Measurements from ENCODE around the gene USP24.

The USP24 gene

DNA sequence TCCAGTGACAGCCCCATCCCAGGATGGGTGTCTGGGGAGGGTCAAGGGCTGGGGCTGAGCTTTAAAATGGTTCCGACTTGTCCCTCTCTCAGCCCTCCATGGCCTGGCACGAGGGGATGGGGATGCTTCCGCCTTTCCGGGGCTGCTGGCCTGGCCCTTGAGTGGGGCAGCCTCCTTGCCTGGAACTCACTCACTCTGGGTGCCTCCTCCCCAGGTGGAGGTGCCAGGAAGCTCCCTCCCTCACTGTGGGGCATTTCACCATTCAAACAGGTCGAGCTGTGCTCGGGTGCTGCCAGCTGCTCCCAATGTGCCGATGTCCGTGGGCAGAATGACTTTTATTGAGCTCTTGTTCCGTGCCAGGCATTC lies 151.6 kb downstream of the USP24 start:
- H3K4me3 ChIP-seq (ENCODE audit: low read depth, low read length) = no peak overlapping the region
- no peak for DNase-seq (ENCODE audit: low read depth)
- TF ChIP-seq, protein P1, sequence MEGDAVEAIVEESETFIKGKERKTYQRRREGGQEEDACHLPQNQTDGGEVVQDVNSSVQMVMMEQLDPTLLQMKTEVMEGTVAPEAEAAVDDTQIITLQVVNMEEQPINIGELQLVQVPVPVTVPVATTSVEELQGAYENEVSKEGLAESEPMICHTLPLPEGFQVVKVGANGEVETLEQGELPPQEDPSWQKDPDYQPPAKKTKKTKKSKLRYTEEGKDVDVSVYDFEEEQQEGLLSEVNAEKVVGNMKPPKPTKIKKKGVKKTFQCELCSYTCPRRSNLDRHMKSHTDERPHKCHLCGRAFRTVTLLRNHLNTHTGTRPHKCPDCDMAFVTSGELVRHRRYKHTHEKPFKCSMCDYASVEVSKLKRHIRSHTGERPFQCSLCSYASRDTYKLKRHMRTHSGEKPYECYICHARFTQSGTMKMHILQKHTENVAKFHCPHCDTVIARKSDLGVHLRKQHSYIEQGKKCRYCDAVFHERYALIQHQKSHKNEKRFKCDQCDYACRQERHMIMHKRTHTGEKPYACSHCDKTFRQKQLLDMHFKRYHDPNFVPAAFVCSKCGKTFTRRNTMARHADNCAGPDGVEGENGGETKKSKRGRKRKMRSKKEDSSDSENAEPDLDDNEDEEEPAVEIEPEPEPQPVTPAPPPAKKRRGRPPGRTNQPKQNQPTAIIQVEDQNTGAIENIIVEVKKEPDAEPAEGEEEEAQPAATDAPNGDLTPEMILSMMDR (IDR thresholded peaks at IDR 0.05; ENCODE audit: low read depth, low read length, missing control alignments) = no peak

DNA sequence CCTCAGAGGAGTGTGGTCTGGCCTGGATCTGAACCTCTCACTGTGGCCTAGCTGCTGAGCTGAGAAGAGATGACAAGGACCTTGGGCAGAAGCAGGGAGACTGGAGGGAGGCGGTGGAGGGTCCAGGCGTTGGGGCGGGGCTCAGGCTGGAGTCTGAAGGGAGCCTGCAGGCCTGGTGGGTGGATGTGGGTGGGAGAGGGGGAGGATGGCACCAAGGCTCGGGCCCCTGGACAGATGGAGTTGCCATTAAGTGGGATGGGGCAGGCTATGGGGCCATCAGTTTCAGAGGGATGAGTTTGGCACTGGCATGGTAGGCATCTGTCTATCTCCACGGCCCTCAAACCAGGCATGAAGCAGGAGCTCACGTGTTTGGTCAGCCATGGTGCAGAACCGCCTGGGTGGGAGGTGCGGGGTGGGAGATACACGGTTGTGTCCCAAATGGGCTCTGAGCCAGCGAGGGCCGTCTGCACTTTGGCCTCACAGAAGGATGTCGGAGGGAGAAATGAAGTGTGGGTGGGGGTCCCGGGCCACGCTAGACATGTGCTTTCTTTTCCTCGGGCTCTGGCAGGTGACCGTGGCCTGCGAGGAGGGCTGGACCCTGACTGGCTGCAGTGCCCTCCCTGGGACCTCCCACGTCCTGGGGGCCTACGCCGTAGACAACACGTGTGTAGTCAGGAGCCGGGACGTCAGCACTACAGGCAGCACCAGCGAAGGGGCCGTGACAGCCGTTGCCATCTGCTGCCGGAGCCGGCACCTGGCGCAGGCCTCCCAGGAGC lies 152.2 kb downstream of the USP24 start:
- TF ChIP-seq, protein P1 (IDR thresholded peaks at IDR 0.05; ENCODE audit: low read depth, low read length, missing control alignments) = no peak
- H3K4me3 ChIP-seq (ENCODE audit: low read depth, low read length) = no peak overlapping the region
- no peak for DNase-seq (ENCODE audit: low read depth)

DNA sequence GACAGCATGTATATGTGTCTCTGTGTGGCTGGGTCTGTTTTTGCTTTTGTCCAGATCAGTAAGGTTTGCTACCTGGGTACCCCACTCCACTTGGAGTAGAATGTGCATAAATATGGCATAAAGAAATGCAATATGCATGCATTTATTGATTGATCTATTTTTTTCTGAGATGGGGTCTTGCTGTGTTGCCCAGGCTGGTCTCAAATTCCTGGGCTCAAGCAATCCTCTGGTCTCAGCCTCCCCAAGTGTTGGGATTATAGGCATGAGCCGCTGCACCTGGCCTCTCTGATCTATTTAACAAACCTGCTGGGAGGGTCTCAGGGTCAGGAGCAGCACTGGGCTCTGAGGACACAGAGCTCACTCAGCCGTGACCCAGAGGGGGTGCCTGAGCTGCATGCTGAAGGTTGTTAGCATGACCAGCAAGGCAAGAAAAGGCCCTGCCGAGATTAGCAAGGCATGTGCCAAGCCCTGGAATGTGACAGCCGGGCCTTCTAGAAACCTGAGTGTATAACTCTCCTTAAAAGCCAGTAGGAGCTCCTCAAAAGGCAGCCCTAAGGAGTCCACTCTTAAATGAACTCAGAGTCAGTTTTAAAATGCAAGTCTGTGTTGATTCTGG lies 153.3 kb downstream of the USP24 start:
- H3K4me3 ChIP-seq (ENCODE audit: low read depth, low read length) = no peak overlapping the region
- TF ChIP-seq, protein P1 (IDR thresholded peaks at IDR 0.05; ENCODE audit: low read depth, low read length, missing control alignments) = no peak
- no peak for DNase-seq (ENCODE audit: low read depth)

DNA sequence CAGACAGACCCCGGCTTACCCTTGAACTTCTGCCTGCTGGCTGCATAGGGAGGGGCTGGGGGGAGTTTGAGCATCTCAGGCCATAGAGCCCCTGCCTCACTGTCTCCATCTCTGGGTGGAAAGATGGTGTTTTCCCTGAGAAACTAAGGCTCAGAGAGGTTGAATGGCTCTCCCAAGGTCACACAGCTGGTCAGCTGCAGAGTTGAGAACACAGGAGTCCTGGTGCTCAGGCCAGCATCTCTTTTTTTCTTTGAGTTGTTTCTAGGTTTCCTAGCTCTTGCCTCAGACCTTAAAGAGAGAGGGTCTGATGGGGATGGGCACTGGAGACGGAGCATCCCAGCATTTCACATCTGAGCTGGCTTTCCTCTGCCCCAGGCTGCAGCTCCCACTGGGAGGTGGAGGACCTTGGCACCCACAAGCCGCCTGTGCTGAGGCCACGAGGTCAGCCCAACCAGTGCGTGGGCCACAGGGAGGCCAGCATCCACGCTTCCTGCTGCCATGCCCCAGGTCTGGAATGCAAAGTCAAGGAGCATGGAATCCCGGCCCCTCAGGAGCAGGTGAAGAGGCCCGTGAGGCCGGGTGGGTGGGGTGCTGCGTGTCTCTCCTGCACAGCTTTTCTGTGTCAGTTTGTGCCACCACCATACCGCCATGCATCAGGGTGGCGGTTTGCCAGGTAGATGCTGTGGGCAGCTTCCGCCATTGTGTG lies 154.0 kb downstream of the USP24 start:
- DNase-seq (ENCODE audit: low read depth) = no peak
- H3K4me3 ChIP-seq (ENCODE audit: low read depth, low read length) = no peak overlapping the region

DNA sequence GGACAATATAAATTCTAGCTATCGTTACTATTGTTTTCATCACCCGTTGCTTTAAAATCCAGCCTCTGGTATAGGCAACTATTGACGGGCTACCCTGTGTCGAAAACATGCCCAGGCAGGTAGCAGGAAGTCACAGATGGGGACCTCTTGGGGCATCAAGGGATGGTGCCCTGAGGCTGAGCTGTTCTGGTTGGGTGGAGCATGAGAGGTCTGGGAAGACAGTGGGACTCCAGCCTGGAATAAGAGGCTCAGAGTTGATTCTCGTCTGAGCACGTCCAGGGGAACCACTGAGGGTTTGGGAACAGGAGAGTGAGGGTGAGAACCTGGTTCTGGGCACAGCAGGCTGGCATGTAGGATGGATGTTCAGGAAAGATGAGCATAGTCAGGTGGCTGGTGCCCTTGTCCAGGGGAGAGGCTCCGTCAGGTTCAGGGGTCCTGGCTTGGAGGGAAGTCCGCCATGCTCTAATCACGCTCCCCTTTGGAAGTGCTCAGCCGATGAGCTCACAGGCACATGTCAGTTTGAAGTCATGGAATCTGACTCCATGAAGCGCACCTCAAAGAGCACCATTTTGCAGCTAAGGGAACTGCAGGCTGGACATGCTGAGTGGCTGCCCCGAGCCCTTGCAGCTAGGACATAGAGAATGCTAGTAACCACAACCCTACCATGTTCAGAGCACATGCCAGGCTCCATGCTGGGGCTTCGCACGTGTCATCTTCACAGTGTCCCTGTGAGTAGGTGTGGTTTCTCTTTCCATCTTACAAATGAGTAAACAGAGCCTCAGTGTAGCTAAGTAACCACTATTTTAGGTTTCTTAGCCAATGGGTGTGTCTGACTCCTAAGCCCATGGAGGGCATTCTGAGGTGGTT lies 154.8 kb downstream of the USP24 start:
- TF ChIP-seq, protein P1 (IDR thresholded peaks at IDR 0.05; ENCODE audit: low read depth, low read length, missing control alignments) = no peak
- no peak overlapping the region for H3K4me3 ChIP-seq (ENCODE audit: low read depth, low read length)
- DNase-seq (ENCODE audit: low read depth) = no peak

More for the DNA sequence above, 154.0 kb downstream of the USP24 start:
- TF ChIP-seq, protein P1 (IDR thresholded peaks at IDR 0.05; ENCODE audit: low read depth, low read length, missing control alignments) = no peak

DNA sequence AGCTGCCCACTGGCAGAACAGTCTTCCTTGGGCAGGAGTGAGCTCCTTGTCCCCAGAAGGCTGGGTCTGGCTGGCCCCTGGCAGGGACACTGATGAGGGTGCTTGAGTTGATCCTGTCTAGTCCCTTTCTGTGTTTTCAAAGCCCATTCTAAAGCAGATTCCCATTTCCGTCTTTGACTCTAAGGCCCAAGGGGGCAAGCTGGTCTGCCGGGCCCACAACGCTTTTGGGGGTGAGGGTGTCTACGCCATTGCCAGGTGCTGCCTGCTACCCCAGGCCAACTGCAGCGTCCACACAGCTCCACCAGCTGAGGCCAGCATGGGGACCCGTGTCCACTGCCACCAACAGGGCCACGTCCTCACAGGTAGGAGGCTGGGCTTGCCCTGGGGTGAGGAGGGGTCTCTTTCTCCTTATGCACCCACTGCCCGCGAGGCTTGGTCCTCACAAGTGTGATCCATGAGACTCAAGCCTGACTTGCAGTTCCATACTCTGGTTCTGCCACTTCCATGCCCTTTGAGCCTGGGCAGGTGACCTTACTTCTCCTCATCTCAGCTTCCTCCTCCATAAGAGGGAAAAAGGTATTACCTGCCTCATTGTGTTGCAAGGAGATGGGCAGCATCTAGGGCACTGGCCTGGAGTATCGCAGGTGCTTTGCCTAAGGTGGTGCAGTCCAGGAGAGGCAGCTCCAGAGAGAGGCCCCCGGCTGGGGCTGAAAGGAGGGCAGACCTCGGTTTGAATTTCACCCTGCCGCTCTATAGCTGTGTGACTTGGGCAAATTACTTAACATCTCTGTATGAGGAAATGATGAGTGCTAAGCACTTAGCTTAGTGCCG lies 155.6 kb downstream of the USP24 start:
- H3K4me3 ChIP-seq (ENCODE audit: low read depth, low read length) = no peak overlapping the region
- DNase-seq (ENCODE audit: low read depth) = no peak
- TF ChIP-seq, protein P1 (IDR thresholded peaks at IDR 0.05; ENCODE audit: low read depth, low read length, missing control alignments) = no peak

All from GM12864 (cell line).